CD4-positive, alpha-beta T cell treated with Interferon gamma for 1 hour (primary cell): ENCODE results near the gene C10orf62.
"Not testable (repeated sequence)": the region's sequence is repeated elsewhere in the genome, so short reads cannot be mapped to it uniquely, and the experiment has no call there.

Source experiments
- DNase-seq: peaks from one replicate; pipeline ENCODE4 v3.0.0-alpha.2; 2020

The C10orf62 gene

DNA sequence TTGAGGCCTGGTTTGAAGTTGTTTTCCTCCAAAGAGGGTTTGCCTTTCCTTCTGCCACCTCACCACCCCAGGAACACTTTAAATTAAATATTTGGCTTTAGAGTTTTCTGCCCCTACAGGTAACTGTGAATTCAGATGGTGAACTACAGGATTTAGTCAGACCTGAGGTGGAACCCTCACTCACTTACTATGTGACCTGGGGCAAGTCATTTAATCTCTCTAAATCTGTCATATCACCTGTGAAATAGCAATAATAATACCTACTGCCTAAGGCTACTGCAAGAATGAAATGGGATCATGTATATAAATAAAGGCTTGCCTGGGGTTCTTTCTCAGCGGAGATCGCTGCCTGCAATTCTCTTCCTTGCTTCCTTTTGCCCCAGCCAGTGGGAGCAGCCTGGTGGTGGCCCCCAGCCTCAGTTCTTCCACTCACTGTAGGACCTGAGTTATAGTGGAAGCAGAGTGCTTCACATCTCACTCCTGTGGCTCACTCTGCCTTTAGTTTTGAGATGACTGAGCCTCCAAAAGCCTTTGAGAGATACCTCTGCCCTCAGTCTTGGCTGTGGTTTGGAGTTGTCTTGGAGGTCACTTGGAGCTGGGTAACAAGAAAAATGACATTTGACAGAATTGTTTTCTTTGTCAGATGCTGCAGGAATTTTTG is 23.1 kb upstream of the C10orf62 start:
- no peak for DNase-seq

DNA sequence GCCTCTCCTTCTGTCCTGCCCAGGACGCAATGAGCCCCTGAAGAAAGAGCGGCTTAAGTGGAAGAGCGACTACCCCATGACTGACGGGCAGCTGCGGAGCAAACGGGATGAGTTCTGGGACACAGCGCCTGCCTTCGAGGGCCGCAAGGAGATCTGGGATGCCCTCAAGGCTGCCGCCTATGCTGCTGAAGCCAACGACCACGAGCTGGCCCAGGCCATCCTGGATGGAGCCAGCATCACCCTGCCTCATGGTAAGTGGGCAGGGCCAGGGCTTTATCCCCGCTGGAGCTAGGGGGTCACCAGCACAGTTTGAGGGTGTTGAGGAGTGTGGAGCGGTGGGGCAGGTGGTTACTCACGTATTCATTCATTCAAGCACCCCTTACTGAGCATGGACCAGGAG is 21.6 kb upstream of the C10orf62 start:
- no peak for DNase-seq

DNA sequence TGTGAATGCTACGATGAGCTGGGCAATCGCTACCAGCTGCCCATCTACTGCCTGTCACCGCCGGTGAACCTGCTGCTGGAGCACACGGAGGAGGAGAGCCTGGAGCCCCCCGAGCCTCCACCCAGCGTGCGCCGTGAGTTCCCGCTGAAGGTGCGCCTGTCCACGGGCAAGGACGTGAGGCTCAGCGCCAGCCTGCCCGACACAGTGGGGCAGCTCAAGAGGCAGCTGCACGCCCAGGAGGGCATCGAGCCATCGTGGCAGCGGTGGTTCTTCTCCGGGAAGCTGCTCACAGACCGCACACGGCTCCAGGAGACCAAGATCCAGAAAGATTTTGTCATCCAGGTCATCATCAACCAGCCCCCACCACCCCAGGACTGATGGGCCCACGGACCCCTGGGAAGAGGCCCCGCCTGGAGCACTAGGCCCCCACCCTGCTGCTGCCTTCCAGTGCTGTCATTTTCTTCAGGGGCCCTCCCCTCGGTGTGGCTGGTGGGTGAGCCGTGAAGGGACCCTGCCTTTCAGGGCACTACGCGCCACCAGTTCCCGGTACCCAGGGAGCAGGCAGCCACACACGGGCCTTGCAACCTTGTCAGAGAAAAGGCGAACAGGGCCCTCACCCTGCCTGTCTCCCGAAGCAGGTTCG is 19.3 kb upstream of the C10orf62 start:
- no peak for DNase-seq

DNA sequence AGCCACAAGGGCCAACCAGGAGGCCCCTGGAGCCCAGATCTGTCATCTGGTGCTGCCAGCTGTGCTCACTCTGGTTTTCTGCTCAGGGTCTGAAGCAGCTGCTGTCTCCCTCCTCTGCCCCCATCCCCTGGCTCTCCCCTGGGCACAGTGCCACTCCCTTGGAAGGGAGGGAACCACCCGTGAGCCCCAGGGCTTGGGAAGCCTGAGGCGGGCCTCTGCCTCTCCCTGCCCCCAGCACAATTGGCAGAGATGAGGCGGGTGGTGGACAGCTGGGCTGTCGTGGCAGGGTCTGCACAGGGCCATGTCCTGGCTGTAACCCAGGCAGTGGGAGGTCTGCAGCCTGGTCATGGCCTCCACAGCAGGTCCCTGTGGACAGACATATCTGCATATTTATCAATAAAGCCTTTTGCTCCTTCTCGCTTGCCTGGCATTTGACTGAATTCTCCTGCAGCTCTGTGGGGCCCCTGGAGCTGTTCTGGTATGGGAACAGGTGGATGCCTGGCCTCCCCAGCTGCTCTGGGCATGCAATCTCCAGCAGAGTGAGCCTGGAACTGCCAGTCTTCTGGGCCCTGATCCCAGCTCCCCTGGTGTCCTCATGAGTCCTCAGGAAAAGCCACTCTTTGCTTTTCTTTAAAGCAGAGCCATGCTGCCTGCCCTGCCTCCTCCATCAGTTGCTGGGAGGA is 18.6 kb upstream of the C10orf62 start:
- DNase-seq: no peak

DNA sequence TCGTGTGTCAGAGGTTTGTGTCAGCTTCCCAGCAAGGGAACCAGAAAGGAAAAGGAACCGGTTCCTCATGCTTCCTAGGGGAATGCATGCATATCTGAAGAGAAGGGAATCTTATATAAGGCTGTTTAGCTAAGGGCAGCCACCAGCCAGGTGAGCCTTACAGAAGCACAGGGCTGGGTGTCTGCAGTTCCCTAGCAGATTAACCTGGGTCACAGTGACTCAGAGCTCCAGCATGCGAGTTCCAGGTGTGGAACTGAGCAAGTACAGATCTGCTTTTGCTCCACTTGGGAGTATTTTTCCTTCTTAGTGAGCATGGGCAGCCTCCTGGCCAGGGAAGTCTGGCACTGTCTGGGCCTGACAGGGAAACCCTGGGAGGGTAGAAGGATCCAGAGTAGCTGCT is 17.9 kb upstream of the C10orf62 start:
- DNase-seq: no peak

DNA sequence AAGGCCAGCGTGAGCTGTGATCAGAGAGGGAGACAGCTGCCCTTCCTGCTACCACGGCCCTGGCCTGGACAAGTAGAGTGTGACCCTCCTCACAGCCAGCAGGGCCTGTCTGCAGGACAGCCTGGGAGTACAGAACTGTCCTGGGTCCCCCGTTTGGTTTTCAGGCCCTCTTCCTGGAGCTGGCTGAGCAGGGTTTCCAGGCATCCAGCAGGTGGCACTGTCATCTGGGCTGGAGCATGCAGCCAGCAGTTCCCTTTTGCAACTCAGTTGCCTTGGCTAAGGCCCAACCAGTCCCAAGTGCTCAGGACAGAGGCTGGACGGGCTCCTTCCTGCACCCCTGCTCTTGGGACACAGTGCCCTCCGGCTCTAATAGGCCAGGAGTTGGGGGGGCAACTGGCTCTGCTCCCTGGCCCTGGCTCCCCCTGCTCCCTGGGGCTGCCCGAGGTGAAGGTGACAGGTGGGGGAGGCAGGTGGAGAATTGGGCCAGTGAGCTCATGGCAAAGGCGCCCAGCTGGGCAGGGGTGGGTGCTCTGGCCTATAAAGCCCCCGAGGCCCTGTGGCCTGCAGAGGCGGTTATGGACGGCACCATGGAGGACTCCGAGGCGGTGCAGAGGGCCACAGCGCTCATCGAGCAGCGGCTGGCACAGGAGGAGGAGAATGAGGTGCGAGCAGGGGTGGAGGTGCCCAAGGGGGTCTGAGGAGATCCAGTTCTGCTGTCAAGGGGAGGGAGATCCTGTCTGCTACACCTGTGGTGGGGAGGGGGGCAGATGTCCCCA is 17.1 kb upstream of the C10orf62 start, which contains the start of gene ANKRD2:
TSS of gene ANKRD2 (plus strand) at position 566 of the 776 bp plus-strand sequence. CDS start at position 576, 10 bp downstream.
- DNase-seq: peak; percentile 49

DNA sequence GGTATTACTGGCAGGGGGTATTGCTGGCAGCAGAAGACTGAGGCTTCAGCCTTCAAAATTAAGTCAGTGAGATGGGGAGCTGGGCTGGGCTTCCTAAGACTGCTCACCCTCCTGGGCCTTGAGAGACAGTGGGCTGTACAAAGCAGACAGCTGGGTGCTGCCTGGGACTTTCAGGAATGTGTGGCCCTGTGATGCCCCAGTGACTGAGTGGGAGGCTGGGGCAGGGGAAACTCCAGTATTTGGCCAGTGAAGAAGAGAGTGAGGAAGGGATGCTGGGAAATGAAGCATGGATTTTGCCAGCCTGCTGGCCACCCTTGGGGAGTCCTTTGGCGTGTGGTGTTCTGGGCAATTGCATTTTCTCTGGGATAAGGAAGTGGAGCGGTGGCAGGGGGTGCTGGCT is 16.5 kb upstream of the C10orf62 start:
- no peak for DNase-seq

DNA sequence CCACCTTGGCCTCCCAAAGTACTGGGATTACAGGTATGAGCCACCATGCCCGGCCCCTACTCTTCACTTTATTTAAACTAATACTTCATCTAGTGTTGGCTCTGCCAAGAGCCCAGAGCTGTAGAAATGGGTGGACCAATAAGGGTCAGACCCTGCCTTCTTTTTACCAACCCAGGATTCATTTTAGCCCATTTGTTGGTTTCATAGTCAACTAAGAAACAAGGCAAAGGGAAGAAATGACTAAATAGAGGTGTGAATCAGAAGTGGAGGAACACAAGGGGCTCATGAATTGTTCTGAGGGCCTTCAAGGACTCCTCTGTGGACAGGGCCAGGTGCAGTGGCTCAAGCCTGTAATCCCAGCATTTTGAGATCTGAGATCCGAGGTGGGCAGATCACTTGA is 15.8 kb upstream of the C10orf62 start:
- no peak for DNase-seq

DNA sequence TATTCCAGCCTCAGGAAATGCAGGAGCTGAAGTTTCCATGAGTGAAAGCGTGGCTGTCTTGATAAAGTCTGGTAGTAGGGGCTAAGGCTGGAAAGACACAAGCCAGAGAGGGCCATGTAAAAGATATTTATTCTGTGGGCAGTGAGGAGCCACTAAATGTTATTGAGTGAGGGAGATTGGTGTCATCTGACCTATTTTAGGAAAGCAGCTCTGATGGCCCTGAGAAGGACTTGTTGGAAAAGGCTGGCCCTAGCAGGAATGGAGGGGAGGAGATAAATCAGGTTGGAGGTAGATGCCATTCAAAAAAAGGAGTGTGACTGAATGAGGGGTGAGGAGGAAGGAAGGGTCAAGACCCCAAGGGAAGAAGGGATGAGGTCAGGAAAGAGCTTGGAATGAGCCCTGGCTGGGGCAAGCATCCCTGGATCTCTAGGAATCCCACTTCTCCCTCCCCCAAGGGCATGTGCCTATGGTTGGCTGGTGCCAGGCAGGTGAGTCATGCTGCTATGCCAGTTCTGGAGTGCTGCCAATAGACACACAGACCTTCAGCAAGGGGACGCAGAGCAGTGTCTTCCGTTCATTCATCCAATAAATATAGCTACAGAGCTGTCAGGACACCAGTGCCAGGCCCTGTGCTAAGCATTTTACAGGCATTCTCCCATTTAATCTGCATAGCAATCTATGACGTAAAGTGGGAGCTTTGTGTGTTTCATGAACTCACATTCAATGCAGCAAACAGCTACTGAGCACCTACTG is 15.0 kb upstream of the C10orf62 start:
- no peak for DNase-seq

DNA sequence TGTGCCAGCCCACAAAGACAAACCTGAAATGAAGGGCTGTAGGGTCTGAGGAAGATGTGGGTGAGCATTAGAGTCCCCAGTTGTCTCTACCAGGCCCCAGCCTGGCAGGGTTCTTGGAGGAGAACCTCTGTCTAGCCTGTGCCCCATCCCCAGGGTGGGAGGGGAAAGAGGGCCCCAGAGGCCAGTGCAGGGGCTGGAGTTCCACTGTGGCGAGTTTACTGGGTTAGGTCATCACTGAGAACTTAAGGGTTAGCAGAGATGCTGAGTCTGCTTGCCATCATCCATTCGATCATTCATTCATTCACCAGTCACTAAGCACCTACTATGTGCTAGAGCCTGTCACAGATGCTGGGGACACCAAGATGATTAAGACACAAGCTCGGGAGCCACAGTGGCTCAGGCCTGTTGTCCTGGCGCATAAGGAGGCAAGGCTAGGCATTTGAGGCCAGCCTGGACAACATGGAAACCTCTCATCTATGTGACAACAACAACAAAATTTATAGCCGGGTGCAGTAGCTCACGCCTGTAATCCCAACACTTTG is 14.3 kb upstream of the C10orf62 start:
- DNase-seq: no peak

DNA sequence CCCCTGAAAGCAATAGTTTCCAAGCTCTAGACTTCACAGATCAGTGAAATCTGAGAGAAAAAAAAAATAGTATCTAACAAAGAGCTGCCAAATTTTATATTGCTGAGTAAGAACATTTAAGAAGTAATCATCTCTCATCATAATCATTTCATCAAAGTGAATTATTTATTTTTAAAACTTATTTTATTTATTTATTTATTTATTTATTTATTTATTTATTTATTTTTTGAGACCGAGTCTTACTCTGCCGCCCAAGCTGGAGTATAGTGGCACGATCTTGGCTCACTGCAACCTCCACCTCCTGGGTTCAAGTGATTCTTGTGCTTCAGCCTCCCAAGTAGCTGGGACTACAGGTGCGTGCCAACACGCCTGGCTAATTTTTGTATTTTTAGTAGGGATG is 13.0 kb upstream of the C10orf62 start:
- not testable (repeated sequence) for DNase-seq

DNA sequence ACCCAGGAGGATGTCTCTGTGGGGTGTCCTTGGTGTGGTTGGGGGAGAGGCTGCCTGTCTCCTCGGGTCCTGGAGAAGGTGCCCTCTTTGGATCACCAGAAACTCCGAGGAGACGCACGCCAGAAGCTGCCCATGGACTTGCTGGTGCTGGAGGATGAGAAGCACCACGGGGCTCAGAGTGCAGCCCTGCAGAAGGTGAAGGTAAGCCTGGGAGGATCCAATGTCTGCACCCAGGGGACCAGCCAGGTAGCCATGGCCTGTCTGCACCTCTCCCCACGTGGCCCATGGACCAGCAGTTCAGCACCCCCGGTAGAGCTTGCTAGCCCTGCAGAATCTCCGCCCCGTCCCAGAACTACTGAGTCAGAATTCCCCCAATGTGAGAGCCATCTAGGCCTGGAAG is 11.8 kb upstream of the C10orf62 start:
- DNase-seq: no peak

DNA sequence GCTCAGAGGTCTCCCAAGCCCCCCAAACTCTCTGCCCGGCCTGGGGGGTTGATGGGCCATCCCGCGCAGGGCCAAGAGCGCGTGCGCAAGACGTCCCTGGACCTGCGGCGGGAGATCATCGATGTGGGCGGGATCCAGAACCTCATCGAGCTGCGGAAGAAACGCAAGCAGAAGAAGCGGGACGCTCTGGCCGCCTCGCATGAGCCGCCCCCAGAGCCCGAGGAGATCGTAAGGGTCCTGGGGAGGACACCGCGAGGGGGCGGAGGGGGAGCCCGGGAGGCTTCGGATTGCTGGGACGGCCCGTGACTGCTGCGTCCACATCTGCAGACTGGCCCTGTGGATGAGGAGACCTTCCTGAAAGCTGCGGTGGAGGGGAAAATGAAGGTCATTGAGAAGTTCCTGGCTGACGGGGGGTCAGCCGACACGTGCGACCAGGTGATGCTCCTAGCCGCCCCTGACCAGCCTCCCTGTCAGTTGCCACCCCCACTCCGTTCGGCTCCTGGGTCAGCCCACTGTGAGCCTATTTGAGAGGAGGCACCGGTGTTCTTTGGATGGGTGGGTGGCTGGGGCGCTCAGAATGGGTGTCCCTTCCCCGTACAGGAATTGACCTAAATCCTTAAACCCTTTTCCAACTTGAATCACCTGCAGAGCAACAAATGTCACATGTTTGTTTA is 11.2 kb upstream of the C10orf62 start:
- no peak for DNase-seq

DNA sequence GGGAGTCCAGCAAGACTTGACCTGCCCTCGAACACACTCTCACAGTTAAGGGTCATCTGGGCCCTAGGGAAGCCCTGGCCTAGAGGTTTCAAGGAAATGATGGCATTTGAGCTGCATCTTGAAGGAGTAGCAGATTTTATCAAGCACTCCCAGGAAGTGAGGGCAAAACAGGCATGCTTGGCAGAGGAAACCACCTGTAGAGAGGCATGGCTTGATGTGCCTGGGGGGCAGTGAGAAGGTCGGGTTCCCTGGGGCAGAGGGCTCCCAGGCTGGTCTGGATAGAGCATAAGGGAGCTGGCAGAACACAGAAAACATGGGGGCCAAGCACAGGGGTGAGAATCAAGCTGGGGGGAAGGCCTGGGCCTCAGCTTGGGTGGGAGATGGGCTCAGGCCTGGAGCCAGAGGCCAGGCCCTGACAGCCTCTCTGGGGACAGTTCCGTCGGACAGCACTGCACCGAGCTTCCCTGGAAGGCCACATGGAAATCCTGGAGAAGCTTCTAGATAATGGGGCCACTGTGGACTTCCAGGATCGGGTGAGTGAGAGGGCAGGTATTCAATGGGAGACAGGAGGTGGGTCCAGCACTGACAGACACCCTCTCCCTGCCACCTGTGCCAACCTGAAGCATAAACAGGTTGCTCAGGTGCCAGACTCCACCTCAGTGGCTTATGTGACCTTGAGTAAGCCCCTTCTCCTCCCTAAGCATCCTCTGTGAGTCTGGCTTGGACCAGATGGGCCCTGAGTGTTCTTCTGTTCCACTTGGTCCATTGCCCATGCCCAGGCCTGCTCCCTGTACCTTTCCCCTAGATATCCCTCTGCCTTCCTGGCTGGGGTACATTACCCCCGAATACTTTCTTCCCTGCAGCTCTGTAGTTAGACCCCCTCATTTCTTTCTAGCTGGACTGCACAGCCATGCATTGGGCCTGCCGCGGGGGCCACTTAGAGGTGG is 8.8 kb upstream of the C10orf62 start:
- DNase-seq: no peak

DNA sequence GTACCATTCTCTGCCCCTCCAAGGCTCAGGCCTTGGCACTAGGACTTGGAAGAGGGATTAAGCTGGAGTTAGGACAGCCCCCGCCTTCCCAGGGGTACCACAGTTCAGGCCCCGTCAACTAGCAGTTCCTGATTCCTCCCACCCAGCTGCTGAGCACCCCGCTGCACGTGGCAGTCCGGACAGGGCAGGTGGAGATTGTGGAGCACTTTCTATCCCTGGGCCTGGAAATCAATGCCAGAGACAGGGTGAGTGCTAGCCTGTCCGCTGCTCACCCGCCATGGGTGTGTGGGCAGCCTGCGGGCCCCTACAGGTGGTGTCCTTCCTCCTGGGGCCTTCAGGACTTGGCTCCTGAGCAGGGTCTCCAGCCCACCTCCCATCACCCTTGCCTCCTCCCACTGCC is 7.4 kb upstream of the C10orf62 start:
- no peak for DNase-seq

DNA sequence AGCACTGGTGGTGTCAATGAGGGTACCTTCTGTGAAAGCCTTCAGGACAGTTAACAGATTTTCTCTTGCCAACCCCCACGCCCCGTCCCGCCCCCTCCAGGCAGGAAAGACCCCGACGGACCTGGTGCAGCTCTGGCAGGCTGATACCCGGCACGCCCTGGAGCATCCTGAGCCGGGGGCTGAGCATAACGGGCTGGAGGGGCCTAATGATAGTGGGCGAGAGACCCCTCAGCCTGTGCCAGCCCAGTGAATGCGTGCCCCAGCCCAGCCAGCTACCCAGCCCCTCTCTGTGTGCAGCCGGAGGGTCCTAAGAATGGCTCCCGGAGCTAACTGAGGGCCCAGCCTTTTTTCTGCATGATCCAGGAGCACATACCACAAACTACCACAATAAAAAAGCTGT is 6.0 kb upstream of the C10orf62 start:
- DNase-seq: no peak

DNA sequence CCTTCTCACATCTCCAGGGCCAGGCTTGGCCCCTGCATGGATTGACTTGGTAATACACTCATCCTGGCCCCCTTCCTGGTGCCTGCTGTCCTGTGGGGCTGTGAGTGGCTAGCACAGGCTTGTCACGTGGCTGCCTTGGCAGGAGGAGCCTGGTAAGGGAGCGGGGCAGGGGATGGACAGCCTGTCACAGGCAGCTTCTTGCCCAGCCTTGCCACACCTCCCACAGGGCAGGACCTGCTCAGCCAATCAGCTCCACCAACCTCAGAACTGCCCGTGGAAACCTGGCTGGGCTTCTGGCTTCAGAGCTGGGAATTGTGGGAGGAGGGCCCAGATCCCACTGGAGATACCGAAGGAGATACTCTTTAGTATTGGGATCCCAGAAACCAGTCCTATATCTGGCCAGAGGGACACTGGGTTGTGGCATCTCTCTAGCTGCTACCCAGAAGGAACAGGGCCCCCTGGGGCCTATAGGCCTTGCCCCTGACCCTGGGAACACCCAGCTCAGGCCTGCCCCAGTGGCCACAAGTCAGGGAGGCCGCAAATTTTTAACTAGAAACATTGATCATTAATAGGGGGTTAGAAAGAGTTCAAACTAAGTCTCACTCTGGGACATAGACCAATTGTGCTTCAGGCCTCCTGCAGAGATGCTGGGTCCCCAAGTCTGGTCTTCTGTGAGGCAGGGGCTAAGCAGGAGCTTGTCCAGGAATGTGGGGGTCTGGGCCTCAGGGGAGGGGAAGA is 5.3 kb upstream of the C10orf62 start, which contains the start of gene HOGA1:
TSS of gene HOGA1 (plus strand) at position 330 of the 738 bp plus-strand sequence. CDS start at position 645, 315 bp downstream.
- DNase-seq: no peak

DNA sequence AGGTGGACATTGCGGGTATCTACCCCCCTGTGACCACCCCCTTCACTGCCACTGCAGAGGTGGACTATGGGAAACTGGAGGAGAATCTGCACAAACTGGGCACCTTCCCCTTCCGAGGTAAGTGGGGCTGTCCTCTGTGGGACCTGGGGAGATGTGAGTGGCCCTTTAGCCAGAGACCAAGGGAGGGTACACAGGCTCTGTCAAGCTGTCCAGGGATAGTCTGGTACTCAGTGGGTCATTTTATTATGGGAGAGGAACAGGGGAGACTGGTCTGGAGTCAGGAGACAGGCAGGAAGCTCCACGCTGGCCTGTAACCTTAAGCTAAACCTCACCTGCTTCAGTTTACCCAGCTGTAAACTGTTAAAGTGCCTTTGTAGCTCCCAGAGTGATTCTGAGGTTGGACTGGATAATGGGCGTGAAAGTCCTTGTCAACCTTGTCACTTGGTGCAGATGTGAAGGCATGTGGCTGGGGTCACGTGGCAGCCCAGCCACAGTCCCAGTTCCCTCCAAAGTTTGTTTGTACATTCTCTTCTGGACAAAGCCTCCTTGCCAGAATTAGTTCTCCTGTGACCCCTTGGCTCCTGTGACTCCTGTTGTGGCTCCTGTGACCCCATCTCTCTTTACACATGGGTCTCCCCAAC is 4.6 kb upstream of the C10orf62 start:
- DNase-seq: no peak

DNA sequence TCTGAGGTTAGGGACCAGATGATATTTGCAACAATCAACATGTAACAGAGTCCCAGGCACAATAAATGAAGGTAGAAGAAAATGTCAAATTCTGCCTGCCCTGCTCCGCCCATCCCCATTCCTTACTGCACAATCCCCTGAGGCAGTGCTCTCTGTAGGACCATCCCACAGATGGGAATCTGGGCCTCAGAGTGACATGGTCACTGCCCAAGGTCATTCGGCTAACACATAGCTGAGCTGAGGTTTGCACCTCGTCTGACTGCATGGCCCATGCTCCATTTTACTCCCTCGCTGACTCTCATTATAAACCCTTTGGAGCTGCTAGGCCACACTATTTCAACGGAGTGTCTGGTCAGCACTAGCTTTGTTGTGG is 4.1 kb upstream of the C10orf62 start:
- DNase-seq: no peak
